HCT116 (cell line): ENCODE data around the gene ISCU. TPM values are rescaled to one million over a fixed set of nuclear protein-coding genes. Genes with fewer than 3 reads are reported as not detected.

Source experiments
- ATAC-seq: fragments of 200-7000 bp; cut with Tn5 transposase; 2 replicates; pipeline ENCODE4 v1.9.1; 2020; ENCODE audit warnings: mild to moderate bottlenecking, moderate library complexity
- BruUV-seq: library from RNA; stranded (reverse); fragments of 400-500 nt; replicated peaks from 2 replicates; lab custom pipeline; 2021; lab: Mats Ljungman, UMichigan
- CTCF ChIA-PET: fragments of 300-600 bp; sonication (Branson Sonifier 250); formaldehyde crosslinking; loops from one replicate; lab custom pipeline; 2021; ENCODE audit warnings: antibody characterized with exemption; lab: Charles Lee
- POLR2A ChIA-PET: fragments of 300-600, 350-600 bp; sonication (Branson Sonifier 250); formaldehyde crosslinking; loops from one replicate; lab custom pipeline; 2021; ENCODE audit warnings: antibody characterized with exemption; lab: Charles Lee
- RAD21 ChIA-PET, 2 experiments: fragments of 300-600 bp; sonication (Branson Sonifier 250); formaldehyde crosslinking; loops; one replicate each; lab custom pipeline; 2023; ENCODE audit warnings: low total read pairs in 2 of 2; ENCODE audit not compliant: uncharacterized antibody in 2 of 2, unreplicated experiment in 2 of 2, low non-redundant PET in 1 of 2; lab: Charles Lee
- DNase-seq: peaks from one replicate; pipeline ENCODE4 v3.0.0-alpha.2; 2010; ENCODE audit warnings: low read depth, low spot score
- H2AFZ ChIP-seq: fragments of 200-600 bp; shearing (Covaris generic), sonication (generic); 2 replicates; pipeline ENCODE4 v1.6.1; 2017; ENCODE audit warnings: low read depth, mixed run types, mixed read lengths, antibody characterized with exemption, low read length; ENCODE audit not compliant: poor library complexity, severe bottlenecking
- H3K27ac ChIP-seq: 2 replicates; pipeline ENCODE4 v1.5.1; 2012; ENCODE audit warnings: low read depth, low read length
- H3K27me3 ChIP-seq: fragments of 200-600 bp; sonication (generic); 2 replicates; pipeline ENCODE4 v1.6.1; 2016; ENCODE audit warnings: mixed run types, low read length, mixed read lengths; ENCODE audit not compliant: insufficient read depth
- H3K36me3 ChIP-seq, 2 experiments: fragments of 200-500 bp in 1 of 2; fragments of 200-600 bp in 1 of 2; sonication (Bioruptor generic) in 1 of 2; sonication (generic) in 1 of 2; 2 replicates each; pipeline versions ENCODE4 v1.5.1 to v1.6.1; 2014 to 2016; ENCODE audit warnings: low read length in 2 of 2, inconsistent platforms in 1 of 2, mixed read lengths in 1 of 2, mixed run types in 1 of 2; ENCODE audit not compliant: insufficient read depth in 2 of 2, control insufficient read depth in 1 of 2
- H3K4me1 ChIP-seq, 2 experiments: fragments of 200-600 bp in 1 of 2; sonication (generic) in 1 of 2; 2 replicates each; pipeline versions ENCODE4 v1.5.1 to v1.6.1; 2012 to 2017; ENCODE audit warnings: low read length in 2 of 2, inconsistent platforms in 1 of 2, mild to moderate bottlenecking in 1 of 2, mixed read lengths in 1 of 2, mixed run types in 1 of 2, moderate library complexity in 1 of 2; ENCODE audit not compliant: insufficient read depth in 2 of 2, control insufficient read depth in 1 of 2
- H3K4me2 ChIP-seq: fragments of 200-600 bp; sonication (generic); 2 replicates; pipeline ENCODE4 v1.6.1; 2017; ENCODE audit warnings: mixed run types, low read length, mixed read lengths
- H3K4me3 ChIP-seq, 2 experiments: fragments of 200-600 bp in 1 of 2; sonication (generic) in 1 of 2; replicated peaks in 1 of 2; 2 replicates each; pipeline ENCODE4 v1.5.1; 2011 to 2016; ENCODE audit warnings: low read length in 2 of 2, control low read depth in 1 of 2, low read depth in 1 of 2, mild to moderate bottlenecking in 1 of 2, mixed read lengths in 1 of 2, mixed run types in 1 of 2
- H3K79me2 ChIP-seq: fragments of 200-600 bp; sonication (generic); 2 replicates; pipeline ENCODE4 v1.6.1; 2017; ENCODE audit warnings: mild to moderate bottlenecking, mixed run types, low read length, moderate library complexity, mixed read lengths; ENCODE audit not compliant: insufficient read depth
- H3K9ac ChIP-seq: fragments of 200-600 bp; sonication (generic); 2 replicates; pipeline ENCODE4 v1.6.1; 2016; ENCODE audit warnings: low read length, mixed read lengths
- H3K9me2 ChIP-seq: fragments of 200-600 bp; sonication (generic), shearing (Covaris generic); 2 replicates; pipeline ENCODE4 v1.6.1; 2017; ENCODE audit warnings: mixed run types, mild to moderate bottlenecking, moderate library complexity; ENCODE audit not compliant: insufficient read depth
- H3K9me3 ChIP-seq, 2 experiments: fragments of 200-500 bp in 1 of 2; fragments of 200-600 bp in 1 of 2; sonication (Bioruptor generic) in 1 of 2; sonication (generic) in 1 of 2; 2 replicates each; pipeline ENCODE4 v1.6.1; 2014 to 2017; ENCODE audit warnings: low read length in 2 of 2, mixed read lengths in 2 of 2, inconsistent platforms in 1 of 2, low read depth in 1 of 2, mild to moderate bottlenecking in 1 of 2, mixed run types in 1 of 2, moderate library complexity in 1 of 2; ENCODE audit not compliant: control insufficient read depth in 1 of 2, insufficient read depth in 1 of 2
- H4K20me1 ChIP-seq: fragments of 200-600 bp; sonication (generic), shearing (Covaris generic); 2 replicates; pipeline ENCODE4 v1.6.1; 2017; ENCODE audit warnings: mixed run types, mild to moderate bottlenecking, moderate library complexity; ENCODE audit not compliant: insufficient read depth
- CEBPB ChIP-seq: IDR thresholded peaks from 2 replicates; pipeline ENCODE4 v1.6.1; 2012; ENCODE audit warnings: low read depth
- CTCF ChIP-seq, 3 experiments: fragments of 200-600 bp in 1 of 3; sonication (generic) in 1 of 3; IDR thresholded peaks in 2 of 3; conservative IDR thresholded peaks in 1 of 3; 2 replicates each; pipeline ENCODE4 v1.5.1; 2012 to 2017; ENCODE audit warnings: low read depth in 2 of 3, low read length in 2 of 3, antibody characterized with exemption in 1 of 3, borderline replicate concordance in 1 of 3, control low read depth in 1 of 3, mild to moderate bottlenecking in 1 of 3, mixed read lengths in 1 of 3, mixed run types in 1 of 3, moderate library complexity in 1 of 3; ENCODE audit not compliant: insufficient read depth in 1 of 3
- EZH2 ChIP-seq: fragments of 200-600 bp; sonication (generic); IDR thresholded peaks from 2 replicates; pipeline ENCODE4 v1.6.1; 2017; ENCODE audit warnings: antibody characterized with exemption, mixed run types
- FOSL1 ChIP-seq: IDR thresholded peaks from 2 replicates; pipeline ENCODE4 v1.6.1; 2012; ENCODE audit warnings: low read depth
- POLR2A ChIP-seq: IDR thresholded peaks from 2 replicates; pipeline ENCODE4 v1.7.0; 2011; ENCODE audit warnings: borderline replicate concordance; ENCODE audit not compliant: insufficient read depth, insufficient read length; ENCODE audit errors: extremely low read depth
- TCF7L2 ChIP-seq: IDR thresholded peaks from 2 replicates; pipeline ENCODE4 v1.7.0; 2011; ENCODE audit warnings: borderline replicate concordance, inconsistent platforms; ENCODE audit not compliant: insufficient read depth, insufficient read length; ENCODE audit errors: extremely low read depth
- intact Hi-C: fragments of 100-400 bp; cut with micrococcal nuclease; formaldehyde crosslinking; loops from 2 replicates; pipeline ENCODE4 v1.10.0; 2022
- total RNA-seq: library from RNA; stranded (reverse); gene quantifications from one replicate; pipeline ENCODE4 v1.2.1, GENCODE V29; 2021; ENCODE audit not compliant: unreplicated experiment
- TF ChIP-seq, protein P1 (sequence below): IDR thresholded peaks from 2 replicates; pipeline ENCODE4 v1.6.1; 2012; ENCODE audit warnings: low read depth
- TF ChIP-seq, protein P2 (sequence below): IDR thresholded peaks from 2 replicates; pipeline ENCODE4 v1.6.1; 2012

Gene ISCU
- total RNA-seq, 1 experiment from 2014 or later, result 89.6 TPM

- CTCF ChIA-PET, result no interaction called here
- RAD21 ChIA-PET, result no interaction called here
- POLR2A ChIA-PET, result no interaction called here
Measured at GRCh38 chr12:108581311-108582227, 19.2 kb downstream of the ISCU start.

More at GRCh38 chr12:108581311-108582227, 19.2 kb downstream of the ISCU start:
- no peak for TF ChIP-seq FOSL1
- no peak for TF ChIP-seq EZH2
- no peak for TF ChIP-seq CTCF (IDR thresholded peaks at IDR 0.05 in 2 of 3, conservative IDR thresholded peaks at IDR 0.05 in 1 of 3; ENCODE audit: borderline replicate concordance in 1 of 3, insufficient read depth in 1 of 3, low read depth in 2 of 3, low read length in 2 of 3)
- TF ChIP-seq CEBPB, result no peak
- no peak for TF ChIP-seq POLR2A
- no peak for TF ChIP-seq TCF7L2
- TF ChIP-seq, protein P1, sequence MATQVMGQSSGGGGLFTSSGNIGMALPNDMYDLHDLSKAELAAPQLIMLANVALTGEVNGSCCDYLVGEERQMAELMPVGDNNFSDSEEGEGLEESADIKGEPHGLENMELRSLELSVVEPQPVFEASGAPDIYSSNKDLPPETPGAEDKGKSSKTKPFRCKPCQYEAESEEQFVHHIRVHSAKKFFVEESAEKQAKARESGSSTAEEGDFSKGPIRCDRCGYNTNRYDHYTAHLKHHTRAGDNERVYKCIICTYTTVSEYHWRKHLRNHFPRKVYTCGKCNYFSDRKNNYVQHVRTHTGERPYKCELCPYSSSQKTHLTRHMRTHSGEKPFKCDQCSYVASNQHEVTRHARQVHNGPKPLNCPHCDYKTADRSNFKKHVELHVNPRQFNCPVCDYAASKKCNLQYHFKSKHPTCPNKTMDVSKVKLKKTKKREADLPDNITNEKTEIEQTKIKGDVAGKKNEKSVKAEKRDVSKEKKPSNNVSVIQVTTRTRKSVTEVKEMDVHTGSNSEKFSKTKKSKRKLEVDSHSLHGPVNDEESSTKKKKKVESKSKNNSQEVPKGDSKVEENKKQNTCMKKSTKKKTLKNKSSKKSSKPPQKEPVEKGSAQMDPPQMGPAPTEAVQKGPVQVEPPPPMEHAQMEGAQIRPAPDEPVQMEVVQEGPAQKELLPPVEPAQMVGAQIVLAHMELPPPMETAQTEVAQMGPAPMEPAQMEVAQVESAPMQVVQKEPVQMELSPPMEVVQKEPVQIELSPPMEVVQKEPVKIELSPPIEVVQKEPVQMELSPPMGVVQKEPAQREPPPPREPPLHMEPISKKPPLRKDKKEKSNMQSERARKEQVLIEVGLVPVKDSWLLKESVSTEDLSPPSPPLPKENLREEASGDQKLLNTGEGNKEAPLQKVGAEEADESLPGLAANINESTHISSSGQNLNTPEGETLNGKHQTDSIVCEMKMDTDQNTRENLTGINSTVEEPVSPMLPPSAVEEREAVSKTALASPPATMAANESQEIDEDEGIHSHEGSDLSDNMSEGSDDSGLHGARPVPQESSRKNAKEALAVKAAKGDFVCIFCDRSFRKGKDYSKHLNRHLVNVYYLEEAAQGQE, result no peak
- TF ChIP-seq, protein P2, sequence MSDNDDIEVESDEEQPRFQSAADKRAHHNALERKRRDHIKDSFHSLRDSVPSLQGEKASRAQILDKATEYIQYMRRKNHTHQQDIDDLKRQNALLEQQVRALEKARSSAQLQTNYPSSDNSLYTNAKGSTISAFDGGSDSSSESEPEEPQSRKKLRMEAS, result no peak
- Histone ChIP-seq H3K4me1 (no peaks in the 10 kb centered on the region), H3K36me3 (no peaks in the 10 kb centered on the region), H3K27me3 (no peaks in the 10 kb centered on the region), H3K4me2 (no peak overlapping the region), H3K9me2 (no peaks in the 10 kb centered on the region), H4K20me1 (no peaks in the 10 kb centered on the region), H3K27ac (no peak overlapping the region), H3K4me3 (no peak overlapping the region), H3K9me3 (no peaks in the 10 kb centered on the region), H3K79me2 (no peaks in the 10 kb centered on the region), H2AFZ (no peak overlapping the region), H3K9ac (no peak overlapping the region)
- DNase-seq (no peak), ATAC-seq (no peak)
- intact Hi-C loops, result no loop called here
- no TSS peak for BruUV-seq
